Inflammatory macrophage treated with lipopolysaccharide for 1 hour (primary cell): ENCODE measurements around the gene CAMK2A.

Experiments
- DNase-seq, 2 donors: peaks; one replicate each; pipeline ENCODE4 v3.0.0-alpha.2; 2020 to 2022

Gene CAMK2A

DNA sequence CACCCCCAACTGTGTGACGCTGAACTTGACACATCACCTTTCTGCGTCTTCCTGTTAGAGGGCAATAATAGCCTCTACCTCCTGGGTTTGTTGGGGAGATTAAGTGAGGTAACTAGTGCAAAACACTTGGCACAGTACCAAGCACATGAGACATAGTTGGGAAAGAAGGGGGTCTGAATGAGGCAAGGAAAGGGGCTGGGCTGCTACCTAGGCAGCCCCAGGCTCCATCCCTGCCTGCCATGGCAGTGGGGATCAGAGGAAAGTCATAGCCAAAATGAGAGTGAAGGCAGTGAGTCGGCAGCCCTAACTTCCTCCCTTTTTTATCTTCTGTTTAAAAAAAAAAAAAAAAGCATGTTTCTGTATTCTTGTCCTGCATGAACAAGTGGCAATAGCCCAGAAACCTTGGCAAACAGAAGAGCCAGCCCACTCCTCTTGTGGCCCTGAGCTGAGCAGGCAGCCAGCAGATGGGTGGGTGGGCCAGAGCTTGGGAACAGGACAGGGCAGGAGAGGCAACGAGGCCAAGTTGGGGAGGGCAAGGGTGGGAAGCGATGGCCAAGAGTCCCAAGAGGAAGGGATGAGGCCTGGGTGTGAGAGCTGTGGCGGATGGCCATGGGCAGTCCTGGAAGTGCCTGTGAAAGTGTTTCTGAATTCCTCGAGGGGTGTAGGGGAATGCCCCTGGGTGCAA is 11.4 kb downstream of the CAMK2A start:
- no peak for DNase-seq

DNA sequence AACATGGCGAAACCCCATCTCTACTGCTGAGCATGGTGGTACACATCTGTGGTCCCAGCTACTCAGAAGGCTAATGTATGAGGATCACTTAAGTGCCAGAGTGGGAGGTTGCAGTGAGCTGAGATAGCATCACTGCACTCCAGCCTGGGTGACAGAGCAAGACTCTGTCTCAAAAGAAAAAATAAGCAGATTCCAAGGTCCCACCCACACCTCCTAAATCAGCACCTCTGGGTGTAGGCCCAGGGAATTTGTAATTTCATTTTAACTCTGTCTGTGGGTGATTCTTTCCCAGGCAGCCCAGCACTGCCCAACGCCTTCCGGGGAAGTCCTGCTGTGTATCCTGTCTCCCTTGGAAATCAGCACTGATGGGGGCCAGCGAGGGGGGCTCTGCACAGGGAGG is 12.5 kb downstream of the CAMK2A start:
- no peak for DNase-seq

DNA sequence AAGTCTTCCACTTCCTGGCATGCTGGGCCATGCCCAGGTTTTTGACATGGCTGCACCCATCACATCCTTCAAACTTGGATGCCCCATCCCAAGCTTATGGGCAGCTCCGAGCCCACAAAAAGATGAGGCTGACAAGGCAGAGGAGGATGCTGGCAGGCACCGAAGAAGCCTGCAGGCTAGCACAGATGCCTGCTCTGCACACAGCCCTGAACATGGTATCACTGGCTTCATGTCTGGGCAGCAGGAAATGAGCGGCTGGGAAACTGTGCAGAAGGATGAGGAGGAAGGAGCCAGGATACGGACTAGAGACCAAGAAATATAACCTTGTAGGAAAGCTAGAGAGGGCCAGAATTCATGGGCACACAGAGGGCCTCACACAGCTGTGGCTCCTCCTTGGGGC is 14.8 kb downstream of the CAMK2A start:
- DNase-seq: no peak

DNA sequence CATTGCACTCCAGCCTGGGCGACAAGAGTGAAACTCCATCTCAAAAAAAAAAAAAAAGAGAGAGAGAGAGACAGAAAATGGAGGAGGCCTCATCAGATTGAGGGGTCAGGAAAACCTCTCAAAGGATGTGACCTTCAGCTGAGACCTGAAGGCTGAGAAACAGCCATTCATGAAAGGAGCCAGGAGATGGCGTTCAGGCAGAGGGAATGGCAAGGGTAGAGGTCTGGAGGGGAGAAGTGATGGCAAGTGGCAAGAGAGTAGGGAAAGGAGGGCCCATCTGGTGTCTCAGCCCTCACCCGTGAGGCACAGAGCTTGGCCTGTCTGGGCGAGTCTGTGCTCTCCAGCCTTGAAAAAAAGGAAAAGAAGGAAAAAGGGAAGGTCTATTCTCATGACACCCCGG is 17.0 kb downstream of the CAMK2A start:
- no peak for DNase-seq

DNA sequence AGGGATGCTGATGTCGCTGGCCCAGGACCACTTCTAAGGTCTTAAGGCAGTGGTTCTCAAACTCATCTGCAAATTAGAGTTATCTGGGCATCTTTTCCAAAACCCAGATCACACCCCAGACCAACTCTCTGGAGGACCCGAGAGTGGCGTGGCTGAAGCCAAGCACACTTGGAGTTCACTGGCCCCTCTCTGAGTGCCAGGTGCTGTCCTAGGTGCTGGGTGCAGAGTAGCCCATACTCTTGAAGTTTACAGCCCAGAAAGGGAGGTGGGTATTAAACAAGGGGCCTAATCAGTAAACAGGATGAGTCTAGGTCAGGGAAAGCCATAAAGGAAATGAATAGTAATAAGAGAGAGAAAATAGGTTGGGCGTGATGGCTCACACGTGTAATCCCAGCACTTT is 17.6 kb downstream of the CAMK2A start:
- no peak for DNase-seq

DNA sequence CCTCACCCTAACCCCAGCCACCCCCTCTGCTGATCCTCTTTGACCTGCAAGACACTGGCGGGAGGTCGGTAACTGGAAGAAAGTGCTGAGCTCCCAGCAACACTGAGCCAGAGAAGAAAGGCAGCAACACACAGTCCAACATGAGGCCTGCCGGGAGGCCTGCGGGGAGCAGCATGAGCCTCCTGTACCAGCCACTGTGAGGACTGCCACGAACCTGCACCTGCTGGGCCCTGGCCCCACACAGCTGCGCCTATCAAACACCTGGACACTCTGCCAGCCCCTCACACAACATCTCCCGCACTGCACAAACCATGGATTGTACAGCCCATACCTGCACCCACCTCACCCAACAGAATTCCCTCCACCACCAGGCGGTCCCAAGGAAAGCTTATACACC is 18.3 kb downstream of the CAMK2A start:
- no peak for DNase-seq

DNA sequence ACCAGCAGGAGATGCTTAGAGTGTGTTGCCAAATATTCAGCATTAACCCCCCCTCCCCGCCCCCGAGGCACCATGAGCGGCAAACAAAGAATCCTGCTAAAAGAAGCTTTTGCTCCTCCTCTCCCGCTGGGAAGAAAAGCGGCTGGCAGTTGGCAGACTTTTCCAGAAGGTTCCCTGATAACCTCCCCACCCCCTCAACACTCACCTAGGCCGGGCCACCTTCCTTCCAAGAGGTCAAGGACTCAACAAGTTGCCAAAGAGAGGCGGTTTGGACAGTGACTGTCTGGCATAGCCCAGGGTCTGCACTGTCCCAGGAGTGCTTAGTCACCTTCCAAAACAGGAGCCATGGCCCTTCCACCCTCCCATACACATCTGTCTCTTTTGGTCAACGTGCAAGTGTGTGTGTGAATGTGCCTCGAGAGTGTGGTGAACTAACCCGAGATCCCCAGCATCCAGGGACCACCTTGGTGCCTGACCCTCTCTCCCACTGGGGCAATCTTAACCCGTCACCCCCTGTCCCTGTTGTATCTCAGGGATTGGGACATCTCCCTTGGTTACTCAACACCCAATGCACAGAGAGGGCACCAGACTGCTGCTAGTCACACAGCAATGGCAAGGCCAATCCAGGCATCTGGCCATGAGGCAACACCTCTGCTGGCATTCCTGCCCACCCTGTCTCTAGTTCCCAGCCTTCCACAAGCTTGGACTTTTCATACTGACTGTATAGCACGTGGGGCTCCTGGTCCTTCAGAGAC is 18.9 kb downstream of the CAMK2A start:
- DNase-seq: no peak

DNA sequence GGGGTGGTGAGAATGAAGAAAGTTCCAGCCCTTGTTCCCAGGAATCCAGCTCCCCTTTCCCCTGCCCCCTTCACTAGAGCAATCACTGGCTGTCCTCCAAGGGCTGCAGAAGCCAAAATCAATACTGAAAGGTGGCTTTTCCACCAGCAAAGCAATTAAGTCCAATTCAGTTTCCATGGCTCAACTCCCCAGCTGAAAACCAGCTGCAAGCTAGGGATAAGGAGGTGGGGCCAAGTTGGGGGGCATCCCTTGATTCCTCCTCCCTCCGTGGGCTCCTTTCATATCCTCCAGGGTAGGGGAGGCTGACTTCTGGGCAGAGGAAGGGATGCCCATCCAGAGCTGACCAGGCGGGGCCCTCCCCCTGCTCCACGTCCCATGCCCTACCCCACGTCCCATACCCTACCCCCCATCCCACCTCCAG is 22.7 kb downstream of the CAMK2A start:
- no peak for DNase-seq

DNA sequence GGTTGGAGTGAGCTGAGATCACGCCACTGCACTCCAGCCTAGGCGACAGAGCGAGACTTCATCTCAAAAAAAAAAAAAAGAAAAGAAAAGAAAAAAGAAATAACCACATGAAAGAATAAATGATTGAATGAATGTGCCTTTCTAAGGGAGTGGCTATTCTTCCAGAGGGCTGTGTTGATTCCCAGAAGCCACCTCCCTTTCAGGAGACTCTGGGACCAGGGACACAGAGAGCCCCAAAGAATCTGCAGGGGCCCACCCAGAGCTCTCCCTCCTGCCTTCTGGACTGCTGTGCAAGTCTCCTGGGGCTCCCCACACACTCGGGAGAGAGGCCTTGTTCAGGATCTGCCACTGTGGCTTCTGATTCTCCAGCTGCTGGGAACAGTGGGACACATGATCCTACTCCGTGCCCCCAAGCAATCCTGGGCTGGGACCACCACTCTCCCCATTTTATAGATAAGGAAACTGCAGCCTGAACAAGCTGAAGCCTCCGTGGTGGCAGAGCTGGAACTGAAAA is 23.6 kb downstream of the CAMK2A start:
- no peak for DNase-seq

DNA sequence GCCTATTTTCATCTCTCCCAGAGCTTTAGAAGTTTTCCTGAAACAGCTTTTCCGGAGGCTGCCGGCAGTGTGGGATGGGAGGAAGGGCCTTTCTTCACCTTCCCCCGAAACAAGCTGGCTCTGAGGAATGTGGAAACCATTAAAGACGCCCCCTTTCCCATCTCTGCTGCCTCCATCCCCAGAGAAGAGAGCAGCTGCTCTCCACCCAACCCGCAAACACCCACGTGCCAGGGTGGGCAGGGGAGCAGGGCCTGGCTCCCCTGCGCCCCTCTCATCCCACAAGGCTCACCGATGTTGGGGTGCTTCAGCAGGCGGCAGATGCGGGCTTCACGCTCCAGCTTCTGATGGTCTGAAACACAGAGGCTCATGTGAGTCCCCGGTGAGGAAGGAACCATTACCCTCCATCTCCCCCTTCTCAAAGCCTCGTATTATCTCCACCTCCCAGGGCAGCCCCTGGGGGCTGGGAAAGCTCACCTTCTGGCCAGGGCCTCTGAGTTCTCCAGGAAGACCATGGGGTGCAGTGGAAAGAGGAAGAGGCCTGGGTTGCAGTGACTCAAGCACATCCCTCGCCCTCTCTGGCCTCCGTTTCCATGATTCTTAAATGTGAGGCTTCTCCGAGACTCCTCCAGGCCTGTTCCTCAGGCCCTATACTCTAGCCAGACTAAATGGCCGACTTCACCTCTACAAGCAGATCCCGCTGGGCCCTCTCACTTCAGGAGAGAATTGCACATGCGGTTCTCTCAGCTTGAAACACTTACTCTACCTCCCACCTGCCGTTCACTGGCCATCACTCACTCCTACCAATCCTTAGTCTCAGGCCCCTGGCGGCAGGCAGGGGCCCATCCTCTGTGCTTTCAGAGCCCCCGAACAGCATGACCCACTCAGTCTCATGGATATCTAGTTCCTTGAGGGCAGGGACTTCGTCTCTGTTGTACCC is 24.6 kb downstream of the CAMK2A start:
- DNase-seq: no peak

DNA sequence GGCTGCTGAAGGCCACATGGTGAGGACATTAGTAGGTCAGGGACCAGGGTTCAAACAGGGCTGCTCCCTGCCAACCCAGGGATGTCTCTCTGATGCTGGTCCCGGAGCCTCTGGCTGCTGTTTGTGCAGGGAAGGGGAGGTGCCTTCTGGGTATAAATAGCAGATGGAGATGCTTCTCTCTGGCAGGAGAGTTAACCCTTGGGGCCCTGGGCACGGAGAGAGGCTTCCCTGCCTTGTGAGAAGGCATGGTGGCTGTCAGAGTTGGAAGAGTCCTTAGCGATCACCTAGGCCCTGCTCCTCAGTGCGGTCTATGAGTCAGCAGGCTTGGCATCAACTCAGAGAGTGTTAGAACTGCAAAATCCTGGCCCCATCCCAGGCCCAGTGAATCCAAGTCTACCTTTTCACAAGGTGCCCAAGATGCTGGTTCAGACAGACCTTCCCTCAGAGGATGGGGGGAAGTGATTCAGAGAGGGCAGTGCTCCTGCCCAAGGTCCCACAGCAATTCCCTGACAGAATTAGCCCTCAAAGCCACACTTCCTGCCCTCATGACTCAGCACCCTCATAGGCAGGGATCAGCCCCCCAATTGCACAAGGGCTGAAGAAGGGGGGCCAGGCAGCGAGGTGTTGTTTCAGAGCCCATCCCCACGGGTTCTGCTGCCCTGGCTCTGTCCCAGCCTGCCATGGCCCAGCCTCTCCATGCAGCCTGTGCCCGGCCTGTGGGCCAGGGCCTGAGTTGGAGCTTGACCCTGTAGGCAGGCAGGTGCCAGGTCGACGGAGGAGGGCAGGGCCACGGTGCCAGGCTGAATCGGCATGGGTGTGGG is 25.6 kb downstream of the CAMK2A start:
- DNase-seq: no peak

DNA sequence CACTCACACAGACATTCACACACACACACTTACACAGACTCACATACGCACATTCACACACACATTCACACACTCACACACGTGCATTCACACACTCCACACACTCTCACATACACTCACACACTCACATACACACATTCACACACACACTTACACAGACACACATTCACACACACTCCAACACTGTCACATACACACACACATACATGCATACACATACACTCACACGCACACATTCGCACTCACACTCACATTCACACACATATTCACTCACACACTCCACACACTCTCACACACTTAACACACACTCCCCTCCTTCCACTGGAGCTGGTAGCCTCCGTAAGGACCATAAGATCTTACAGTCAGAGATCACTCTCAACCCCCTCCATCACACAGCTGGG is 26.2 kb downstream of the CAMK2A start:
- no peak for DNase-seq

DNA sequence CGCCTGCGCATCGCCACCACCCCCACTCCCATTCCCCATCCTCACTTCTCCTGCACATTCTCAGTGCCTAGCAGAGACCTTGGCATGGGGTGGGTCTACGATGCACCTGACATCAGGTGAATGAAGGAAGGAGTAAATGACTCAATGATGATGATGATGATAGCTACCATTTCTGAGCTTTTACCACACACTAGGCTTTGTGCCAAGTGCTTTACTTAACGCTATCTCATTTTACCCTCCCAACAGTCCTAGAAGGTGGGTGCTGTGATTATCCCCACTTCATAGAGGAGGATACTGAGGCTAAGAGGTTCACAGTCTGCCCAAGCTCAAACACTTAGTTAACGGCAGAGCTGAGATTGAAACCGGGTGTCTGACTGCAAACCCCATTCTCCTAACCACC is 27.1 kb downstream of the CAMK2A start:
- DNase-seq: no peak

DNA sequence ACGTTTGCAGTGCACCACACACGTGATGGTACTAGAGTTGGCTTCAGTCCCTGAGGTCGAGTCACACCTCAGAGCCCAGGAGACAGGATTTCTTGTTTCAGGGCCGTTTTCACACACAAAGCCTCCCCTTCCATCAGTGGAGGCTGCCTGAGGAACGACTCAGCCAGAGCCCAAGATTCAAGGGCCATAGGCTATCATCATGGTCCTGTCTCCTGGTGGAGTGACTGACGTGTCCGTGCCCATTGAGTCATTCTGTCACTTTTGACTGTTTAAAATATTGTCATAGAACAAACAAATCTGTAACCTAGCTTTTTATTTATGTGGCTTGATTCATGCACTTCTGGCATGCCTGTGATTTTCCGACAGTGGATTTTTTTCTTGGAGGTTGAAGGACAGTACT is 28.3 kb downstream of the CAMK2A start:
- DNase-seq: no peak

DNA sequence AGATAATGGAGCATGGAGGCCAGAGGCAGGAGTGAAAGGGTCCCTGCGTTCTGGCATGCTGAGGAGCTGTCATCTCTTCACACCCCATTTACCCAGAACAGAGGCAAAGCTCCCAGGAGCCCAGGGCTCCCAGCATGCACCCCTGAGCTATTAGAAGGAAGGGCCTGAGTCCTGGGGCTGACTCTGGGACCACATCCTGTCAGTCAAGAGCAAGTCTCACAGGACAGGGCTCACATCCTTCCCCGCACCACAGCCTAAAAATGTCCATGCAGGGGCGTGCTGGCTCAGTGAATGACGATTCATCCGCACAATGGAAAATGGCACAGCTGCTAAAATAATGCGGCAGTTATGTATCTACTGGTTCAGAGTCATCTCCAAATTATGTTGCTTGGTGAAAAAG is 31.4 kb downstream of the CAMK2A start:
- no peak for DNase-seq

DNA sequence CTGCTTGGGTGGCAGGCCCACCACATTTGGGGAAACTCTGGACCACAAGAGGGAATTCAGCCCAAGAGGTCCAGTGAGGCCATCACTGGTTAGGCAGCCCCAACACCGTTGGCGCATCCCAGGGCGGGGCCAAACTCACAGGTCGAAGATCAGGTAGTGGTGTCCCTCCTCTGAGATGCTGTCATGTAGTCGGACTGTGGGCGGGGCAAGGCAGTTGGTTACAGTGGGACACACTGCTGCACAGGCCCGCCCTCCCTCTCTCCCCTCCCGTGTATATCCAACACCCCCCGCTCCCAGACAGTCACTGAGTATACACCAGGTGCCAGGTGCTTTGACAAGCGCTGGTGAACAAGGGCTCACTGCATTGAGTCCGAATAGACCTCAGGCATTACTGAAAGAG is 32.1 kb downstream of the CAMK2A start:
- no peak for DNase-seq

DNA sequence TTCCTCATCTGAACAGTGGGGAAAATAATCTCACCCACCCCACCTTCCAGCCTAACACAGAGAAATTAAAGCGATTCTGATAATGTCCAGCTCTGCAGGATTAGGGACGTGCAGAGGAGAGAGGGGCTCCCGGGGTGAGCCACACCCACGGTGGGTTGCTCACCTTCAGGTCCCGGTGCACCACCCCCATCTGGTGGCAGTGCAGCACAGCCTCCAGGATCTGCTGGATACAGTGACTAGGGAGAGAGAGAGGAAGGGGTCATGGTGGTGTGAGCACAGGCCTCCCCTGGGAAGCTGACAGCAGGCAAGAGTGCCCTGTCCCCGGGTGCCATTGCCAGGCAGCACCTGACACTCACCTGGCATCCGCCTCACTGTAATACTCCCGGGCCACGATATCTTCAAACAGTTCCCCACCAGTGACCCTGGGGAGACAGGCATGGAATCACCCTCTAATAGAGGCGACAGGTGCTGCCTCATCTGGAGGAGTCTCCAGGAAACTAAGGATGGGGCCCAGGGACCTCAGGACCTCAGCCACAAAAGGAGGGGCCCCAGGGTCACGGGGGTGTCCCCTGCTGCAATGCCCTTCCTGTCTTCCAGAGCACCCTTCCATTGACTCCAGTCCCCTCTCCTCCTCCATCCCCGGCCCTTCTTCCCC is 33.0 kb downstream of the CAMK2A start:
- DNase-seq: no peak

DNA sequence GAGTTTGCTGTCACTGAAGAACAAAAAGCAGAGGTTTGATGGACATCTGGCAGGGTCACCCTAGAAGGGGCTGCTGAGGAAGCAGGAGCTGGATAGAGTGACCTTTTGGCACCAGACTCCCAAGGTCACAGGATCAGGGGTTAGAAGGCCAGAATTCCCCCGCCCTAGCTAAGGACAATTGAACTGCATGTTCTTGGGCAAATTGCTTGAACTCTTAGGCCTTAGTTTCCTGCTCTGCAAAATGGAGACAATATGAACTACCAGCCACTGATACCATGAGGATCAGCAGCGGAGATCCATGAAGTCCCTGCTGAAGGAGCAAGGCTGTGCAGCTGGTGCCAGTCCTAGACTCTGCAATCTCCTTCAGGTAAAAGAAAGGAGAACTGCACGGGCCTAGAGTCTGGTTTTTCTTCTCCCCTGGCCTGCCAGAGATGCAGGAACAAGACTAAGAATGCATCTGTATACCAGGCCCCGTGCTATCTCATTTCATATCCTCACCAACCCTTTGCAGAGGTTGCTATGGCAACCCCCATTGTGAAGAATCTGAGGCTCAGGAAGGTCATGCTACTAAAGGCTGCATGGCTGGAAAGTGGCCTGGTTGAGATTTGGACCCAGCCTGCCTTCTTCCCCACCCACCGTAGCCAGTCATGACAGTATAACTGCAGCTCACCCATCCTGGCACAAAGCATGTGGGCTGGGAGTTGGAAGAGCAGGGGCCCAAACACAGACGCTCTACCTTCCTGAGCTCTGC is 33.7 kb downstream of the CAMK2A start:
- DNase-seq: no peak

DNA sequence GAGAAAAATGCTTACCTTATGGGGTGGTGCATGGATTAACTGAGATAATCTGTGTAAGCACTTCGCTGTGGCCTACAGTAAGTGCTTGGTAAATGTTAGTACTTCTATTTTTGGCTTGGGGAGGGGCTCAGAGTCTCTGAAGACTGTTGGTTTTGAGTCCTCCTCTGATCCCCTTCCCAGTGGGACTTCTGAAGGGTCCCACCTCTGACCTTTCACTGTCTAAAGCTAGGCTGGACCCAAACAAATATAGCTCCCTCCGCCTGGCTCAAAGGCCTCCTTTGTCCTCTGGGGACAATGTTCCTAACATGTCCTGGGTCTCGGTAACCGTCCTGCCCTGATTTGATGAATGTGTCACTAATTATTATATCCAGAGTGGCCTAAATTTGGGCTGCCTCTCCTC is 34.8 kb downstream of the CAMK2A start:
- DNase-seq: no peak

DNA sequence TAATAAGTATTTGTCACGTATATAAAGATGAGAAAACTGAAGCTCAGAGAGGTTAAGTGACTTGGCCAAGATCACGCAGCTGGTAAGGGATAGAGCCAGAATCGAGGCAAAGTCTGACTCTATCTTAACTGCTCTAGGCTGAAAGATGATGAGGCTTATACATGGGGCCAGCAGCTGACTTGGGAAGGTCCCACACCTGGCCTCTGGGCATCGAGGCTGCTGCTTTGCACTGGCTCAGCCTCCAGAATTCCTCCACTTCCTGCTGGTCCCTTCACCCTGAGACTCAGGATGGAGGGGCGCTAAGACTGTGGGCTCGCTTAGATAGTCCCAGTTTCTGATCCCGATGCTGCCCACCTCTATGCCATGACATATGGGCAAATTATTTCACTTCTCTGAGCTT is 35.2 kb downstream of the CAMK2A start:
- no peak for DNase-seq
